ENCODE data around the gene KATNB1. TPM values are rescaled to one million over a fixed set of nuclear protein-coding genes. Genes with fewer than 3 reads are reported as not detected.

Gene KATNB1
- total RNA-seq, 1 experiment from 2014 or later: 8.1 TPM

DNA sequence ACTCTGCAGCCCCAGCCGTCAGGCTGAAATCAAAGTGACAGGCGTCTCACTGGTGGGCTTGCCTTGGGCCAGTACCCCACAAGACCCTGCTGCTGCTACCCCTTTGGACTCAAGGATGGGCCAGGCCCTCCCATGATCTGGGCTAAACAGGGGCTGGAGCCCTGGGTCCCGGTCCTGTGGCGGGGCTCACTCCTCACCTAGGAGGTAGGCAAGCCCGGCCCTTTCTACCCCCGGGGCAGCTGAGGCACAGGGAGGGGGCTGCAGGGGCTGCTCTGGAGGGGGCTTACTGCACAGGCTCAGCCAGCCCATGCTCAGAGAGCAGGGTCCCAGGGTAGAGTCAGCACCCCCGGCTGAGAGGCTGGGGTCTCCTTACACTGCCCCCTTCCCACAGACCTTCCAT lies 23.6 kb downstream of the KATNB1 start:
- H3K27ac ChIP-seq (ENCODE audit: low read length): no peak overlapping the region
- no peak for ATAC-seq

DNA sequence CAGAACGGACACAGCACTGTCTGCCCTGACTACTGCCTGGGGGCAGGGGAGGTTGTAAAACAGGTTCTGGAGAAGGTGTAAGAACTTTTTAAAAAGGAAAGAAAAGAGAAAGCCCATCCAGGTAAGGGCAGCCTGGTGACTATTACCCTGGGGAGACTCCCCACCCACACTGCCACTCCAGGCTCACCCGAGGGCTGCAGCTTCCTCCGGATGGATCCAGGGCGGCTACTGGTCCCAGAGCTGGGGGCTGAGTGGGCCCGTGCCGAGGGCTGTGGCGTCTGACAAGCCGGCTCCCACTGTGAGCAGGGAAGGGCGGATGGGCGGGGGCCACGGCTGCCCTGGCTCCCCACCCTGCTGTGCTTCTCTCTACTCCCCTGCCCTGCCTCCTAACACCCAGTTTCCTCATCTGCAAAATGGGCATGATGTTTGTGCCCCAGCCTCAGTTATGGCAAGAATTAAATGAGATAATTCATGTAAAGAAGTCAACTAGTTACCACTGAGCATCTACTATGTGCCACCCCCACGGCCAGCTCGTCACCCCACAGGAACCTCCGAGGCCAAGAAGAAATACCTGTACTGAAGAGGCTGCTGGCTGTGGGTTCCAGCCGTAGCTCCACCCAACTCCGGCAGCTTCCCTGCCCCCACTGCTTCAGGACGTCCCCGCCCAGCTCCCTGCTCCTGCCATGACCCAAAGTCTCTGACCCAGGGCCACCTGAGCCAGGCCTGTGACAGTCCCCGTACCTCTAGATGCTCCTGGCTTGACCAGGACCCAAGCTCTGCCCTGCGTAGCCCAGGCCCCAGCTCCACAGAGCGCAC lies 24.2 kb downstream of the KATNB1 start:
- Histone ChIP-seq H3K36me3 (ENCODE audit: control insufficient read depth, insufficient read depth, low read length) (no peaks in the 10 kb centered on the region), H3K4me1 (ENCODE audit: control insufficient read depth, insufficient read depth, low read length) (no peaks in the 10 kb centered on the region), H3K27me3 (ENCODE audit: control insufficient read depth, insufficient read depth, low read length) (no peaks in the 10 kb centered on the region), H3K27ac (ENCODE audit: low read length) (no peak overlapping the region), H3K9me3 (ENCODE audit: control insufficient read depth, insufficient read depth, low read depth, low read length) (no peaks in the 10 kb centered on the region), H3K4me3 (ENCODE audit: low read depth in 2 of 2, low read length in 2 of 2) (no peak overlapping the region)
- intact Hi-C loops (cut with micrococcal nuclease; ENCODE audit: unreplicated experiment): loop anchor here (10.0 kb wide), 1 partner anchor 245 kb away; the partner anchor contains the start of genes USB1 and ZNF319
- TF ChIP-seq POLR2AphosphoS5 (IDR thresholded peaks at IDR 0.05; ENCODE audit: low read depth, low read length) (no peak), TCF7L2 (IDR thresholded peaks at IDR 0.05; ENCODE audit: low read depth, low read length) (no peak), SIN3A (IDR thresholded peaks at IDR 0.05; ENCODE audit: borderline replicate concordance, insufficient read depth, low read depth, low read length) (no peak), REST (IDR thresholded peaks at IDR 0.05; ENCODE audit: insufficient read depth in 1 of 2, low read depth in 2 of 2, low read length in 1 of 2) (no peak)
- TF ChIP-seq, protein P1, sequence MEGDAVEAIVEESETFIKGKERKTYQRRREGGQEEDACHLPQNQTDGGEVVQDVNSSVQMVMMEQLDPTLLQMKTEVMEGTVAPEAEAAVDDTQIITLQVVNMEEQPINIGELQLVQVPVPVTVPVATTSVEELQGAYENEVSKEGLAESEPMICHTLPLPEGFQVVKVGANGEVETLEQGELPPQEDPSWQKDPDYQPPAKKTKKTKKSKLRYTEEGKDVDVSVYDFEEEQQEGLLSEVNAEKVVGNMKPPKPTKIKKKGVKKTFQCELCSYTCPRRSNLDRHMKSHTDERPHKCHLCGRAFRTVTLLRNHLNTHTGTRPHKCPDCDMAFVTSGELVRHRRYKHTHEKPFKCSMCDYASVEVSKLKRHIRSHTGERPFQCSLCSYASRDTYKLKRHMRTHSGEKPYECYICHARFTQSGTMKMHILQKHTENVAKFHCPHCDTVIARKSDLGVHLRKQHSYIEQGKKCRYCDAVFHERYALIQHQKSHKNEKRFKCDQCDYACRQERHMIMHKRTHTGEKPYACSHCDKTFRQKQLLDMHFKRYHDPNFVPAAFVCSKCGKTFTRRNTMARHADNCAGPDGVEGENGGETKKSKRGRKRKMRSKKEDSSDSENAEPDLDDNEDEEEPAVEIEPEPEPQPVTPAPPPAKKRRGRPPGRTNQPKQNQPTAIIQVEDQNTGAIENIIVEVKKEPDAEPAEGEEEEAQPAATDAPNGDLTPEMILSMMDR (IDR thresholded peaks at IDR 0.05): no peak
- no TSS peak for BruUV-seq (replicated peaks)
- ATAC-seq: no peak
- in situ Hi-C loops (cut with HindIII; ENCODE audit: low pct_unique_long_range_greater_than_20kb, low sequenced_read_pairs): no loop called here
- no peak for DNase-seq (ENCODE audit: low read depth, low spot score)
- CTCF ChIA-PET: interaction anchor here (0.6 kb wide), 1 partner anchor 169 kb away, joined by 3 read pairs; no protein-coding TSS in a partner anchor
- POLR2A ChIA-PET: no interaction called here

More for the DNA sequence above, 23.6 kb downstream of the KATNB1 start:
- H3K27me3 ChIP-seq (ENCODE audit: control insufficient read depth, insufficient read depth, low read length): no peaks in the 10 kb centered on the region
- H3K36me3 ChIP-seq (ENCODE audit: control insufficient read depth, insufficient read depth, low read length): no peaks in the 10 kb centered on the region
- no peak for DNase-seq (ENCODE audit: low read depth, low spot score)
- in situ Hi-C loops (cut with HindIII; ENCODE audit: low pct_unique_long_range_greater_than_20kb, low sequenced_read_pairs): no loop called here
- no peaks in the 10 kb centered on the region for H3K9me3 ChIP-seq (ENCODE audit: control insufficient read depth, insufficient read depth, low read depth, low read length)
- H3K4me1 ChIP-seq (ENCODE audit: control insufficient read depth, insufficient read depth, low read length): no peaks in the 10 kb centered on the region
- no peak overlapping the region for H3K4me3 ChIP-seq (ENCODE audit: low read depth in 2 of 2, low read length in 2 of 2)
- CTCF ChIA-PET: no interaction called here
- POLR2A ChIA-PET: no interaction called here
- TF ChIP-seq TCF7L2 (IDR thresholded peaks at IDR 0.05; ENCODE audit: low read depth, low read length) (no peak), REST (IDR thresholded peaks at IDR 0.05; ENCODE audit: insufficient read depth in 1 of 2, low read depth in 2 of 2, low read length in 1 of 2) (no peak), POLR2AphosphoS5 (IDR thresholded peaks at IDR 0.05; ENCODE audit: low read depth, low read length) (no peak), SIN3A (IDR thresholded peaks at IDR 0.05; ENCODE audit: borderline replicate concordance, insufficient read depth, low read depth, low read length) (no peak)
- TF ChIP-seq, protein P1 (IDR thresholded peaks at IDR 0.05): no peak
- no TSS peak for BruUV-seq (replicated peaks)
- intact Hi-C loops (cut with micrococcal nuclease; ENCODE audit: unreplicated experiment): loop anchor here (10.0 kb wide), 1 partner anchor 246 kb away; the partner anchor contains the start of genes USB1 and ZNF319
